Cardiac fibroblast (primary cell): Measurements from ENCODE around the gene LRRC41.
A peak's percentile ranks its signal among the peaks of the same experiment; 100 is the strongest.

Experiments
- DNase-seq, 2 donors: peaks; one replicate each; pipeline versions ENCODE4 v3.0.0 to v3.0.0-alpha.2; 2010; ENCODE audit warnings: low read depth in 2 of 2
- H3K4me3 ChIP-seq, 2 donors: replicated peaks in 1 of 2; 1 replicate in 1 of 2; 2 replicates in 1 of 2; pipeline ENCODE4 v1.5.1; 2011; ENCODE audit warnings: low read depth in 2 of 2, low read length in 2 of 2, mild to moderate bottlenecking in 2 of 2, moderate library complexity in 1 of 2
- TF ChIP-seq, protein P1 (sequence below): IDR thresholded peaks from one replicate; pipeline ENCODE4 v1.5.1; 2011; ENCODE audit warnings: low read depth, mild to moderate bottlenecking, low read length, inconsistent platforms

Gene LRRC41

GRCh38 chr1:46303038-46303871, at the start of gene LRRC41, which contains the start of gene UQCRH:
TSS of gene LRRC41 (minus strand) at chr1:46303616. CDS start at chr1:46303322, 294 bp downstream.
TSS of gene UQCRH (plus strand) at chr1:46303698. CDS start at chr1:46303767, 69 bp downstream.
- TF ChIP-seq, protein P1, sequence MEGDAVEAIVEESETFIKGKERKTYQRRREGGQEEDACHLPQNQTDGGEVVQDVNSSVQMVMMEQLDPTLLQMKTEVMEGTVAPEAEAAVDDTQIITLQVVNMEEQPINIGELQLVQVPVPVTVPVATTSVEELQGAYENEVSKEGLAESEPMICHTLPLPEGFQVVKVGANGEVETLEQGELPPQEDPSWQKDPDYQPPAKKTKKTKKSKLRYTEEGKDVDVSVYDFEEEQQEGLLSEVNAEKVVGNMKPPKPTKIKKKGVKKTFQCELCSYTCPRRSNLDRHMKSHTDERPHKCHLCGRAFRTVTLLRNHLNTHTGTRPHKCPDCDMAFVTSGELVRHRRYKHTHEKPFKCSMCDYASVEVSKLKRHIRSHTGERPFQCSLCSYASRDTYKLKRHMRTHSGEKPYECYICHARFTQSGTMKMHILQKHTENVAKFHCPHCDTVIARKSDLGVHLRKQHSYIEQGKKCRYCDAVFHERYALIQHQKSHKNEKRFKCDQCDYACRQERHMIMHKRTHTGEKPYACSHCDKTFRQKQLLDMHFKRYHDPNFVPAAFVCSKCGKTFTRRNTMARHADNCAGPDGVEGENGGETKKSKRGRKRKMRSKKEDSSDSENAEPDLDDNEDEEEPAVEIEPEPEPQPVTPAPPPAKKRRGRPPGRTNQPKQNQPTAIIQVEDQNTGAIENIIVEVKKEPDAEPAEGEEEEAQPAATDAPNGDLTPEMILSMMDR = peak; percentile 1
- DNase-seq = peak; percentile 98 to 99
- H3K4me3 ChIP-seq = peak within 1 kb of the TSS; percentile 79

DNA sequence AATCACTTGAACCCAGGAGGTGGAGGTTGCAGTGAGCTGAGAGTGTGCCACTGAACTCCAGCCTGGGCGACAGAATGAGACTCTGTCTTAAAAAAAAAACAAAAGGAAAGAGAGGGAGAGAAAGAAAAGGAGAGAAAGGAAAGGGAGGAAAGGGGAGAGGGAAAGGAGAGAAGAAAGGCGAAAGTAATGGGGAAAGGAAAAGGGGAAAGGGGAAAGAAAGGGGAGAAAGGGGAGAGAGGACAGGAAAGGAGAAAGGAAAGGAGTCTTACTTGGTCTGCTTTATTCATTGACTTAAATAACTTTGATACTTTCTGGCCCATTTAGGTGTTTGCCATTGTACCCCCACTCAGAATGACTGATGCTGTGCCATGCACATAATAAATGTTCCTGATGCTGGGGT, 48.9 kb upstream of the LRRC41 start:
- no peak for DNase-seq
- H3K4me3 ChIP-seq = no peak overlapping the region
- TF ChIP-seq, protein P1 = no peak

- DNase-seq = no peak
- H3K4me3 ChIP-seq = no peak overlapping the region
- TF ChIP-seq, protein P1 = no peak
Observed at GRCh38 chr1:46345281-46345680, 41.9 kb upstream of the LRRC41 start.

- H3K4me3 ChIP-seq = no peak overlapping the region
- no peak for DNase-seq
- TF ChIP-seq, protein P1 = no peak
Observed at GRCh38 chr1:46344481-46344880, 41.1 kb upstream of the LRRC41 start.

- TF ChIP-seq, protein P1 = no peak
- H3K4me3 ChIP-seq = no peak overlapping the region
- DNase-seq = no peak
Observed at GRCh38 chr1:46343705-46344104, 40.3 kb upstream of the LRRC41 start.

GRCh38 chr1:46343351-46343695, 39.9 kb upstream of the LRRC41 start:
- no peak for DNase-seq
- TF ChIP-seq, protein P1 = no peak
- H3K4me3 ChIP-seq = no peak overlapping the region
